ENCODE data around the gene STON2.
A peak's percentile ranks its signal among the peaks of the same experiment; 100 is the strongest.

The STON2 gene

GRCh38 chr14:81301371-81301770 lies 98.8 kb downstream of the STON2 start:
- no peak for DNase-seq

GRCh38 chr14:81298911-81299310 lies 101.2 kb downstream of the STON2 start:
- no peak for DNase-seq

GRCh38 chr14:81298122-81298521 lies 102.0 kb downstream of the STON2 start:
- no peak for DNase-seq

- DNase-seq = no peak
Measured at GRCh38 chr14:81295958-81296923, 103.9 kb downstream of the STON2 start.

- DNase-seq = no peak
Measured at GRCh38 chr14:81289516-81289915, 110.6 kb downstream of the STON2 start.

- no peak for DNase-seq
Measured at GRCh38 chr14:81286574-81287370, 113.4 kb downstream of the STON2 start.

- DNase-seq = no peak
Measured at GRCh38 chr14:81285245-81285644, 114.9 kb downstream of the STON2 start.

GRCh38 chr14:81281332-81281731 lies 118.8 kb downstream of the STON2 start:
- DNase-seq = no peak

- no peak for DNase-seq
Measured at GRCh38 chr14:81280136-81280791, 119.9 kb downstream of the STON2 start.

- no peak for DNase-seq
Measured at GRCh38 chr14:81277096-81277495, 123.0 kb downstream of the STON2 start.

- DNase-seq = no peak
Measured at GRCh38 chr14:81276073-81277069, 123.8 kb downstream of the STON2 start.

- DNase-seq = no peak
Measured at GRCh38 chr14:81275305-81276072, 124.6 kb downstream of the STON2 start.

- DNase-seq = no peak
Measured at GRCh38 chr14:81273961-81274575, 126.1 kb downstream of the STON2 start.

- no peak for DNase-seq
Measured at GRCh38 chr14:81273521-81273920, 126.6 kb downstream of the STON2 start.

GRCh38 chr14:81272317-81272716 lies 127.8 kb downstream of the STON2 start:
- no peak for DNase-seq

GRCh38 chr14:81269979-81270375 lies 130.1 kb downstream of the STON2 start:
- DNase-seq = no peak

- peak in 1 of 2 donors; percentile 53 for DNase-seq
Measured at GRCh38 chr14:81269100-81269978, 130.8 kb downstream of the STON2 start.

GRCh38 chr14:81268016-81268416 lies 132.1 kb downstream of the STON2 start:
- DNase-seq = no peak

GRCh38 chr14:81265636-81266169 lies 134.4 kb downstream of the STON2 start:
- DNase-seq = no peak

Measured in CD4-positive, alpha-beta T cell treated with Interleukin-4 for 1 hour (primary cell).